Kidney glomerular epithelial cell (primary cell): ENCODE measurements around the gene PRRC1.
A peak's percentile ranks its signal among the peaks of the same experiment; 100 is the strongest.
"Not testable (repeated sequence)": the region's sequence is repeated elsewhere in the genome, so short reads cannot be mapped to it uniquely, and the experiment has no call there.

Experiments
- DNase-seq: peaks from one replicate; lab custom pipeline; 2025; lab: John Stamatoyannopoulos, UW

Gene PRRC1

GRCh38 chr5:127517480-127518318 lies at the start of gene PRRC1:
Gene PRRC1, plus strand, starts transcription at chr5:127517640. Its CDS starts 5,840 bp downstream, at chr5:127523480.
- peak; percentile 84 for DNase-seq

- DNase-seq: no peak
Measured at GRCh38 chr5:127471211-127471610, 46.2 kb upstream of the PRRC1 start.

- no peak for DNase-seq
Measured at GRCh38 chr5:127472700-127473099, 44.7 kb upstream of the PRRC1 start.

- DNase-seq: no peak
Measured at GRCh38 chr5:127486471-127486870, 31.0 kb upstream of the PRRC1 start.

GRCh38 chr5:127492854-127493738 lies 24.3 kb upstream of the PRRC1 start:
- DNase-seq: peak; percentile 86

- DNase-seq: no peak
Measured at GRCh38 chr5:127498548-127498947, 18.9 kb upstream of the PRRC1 start.

GRCh38 chr5:127505905-127506304 lies 11.5 kb upstream of the PRRC1 start:
- no peak for DNase-seq

GRCh38 chr5:127506616-127507015 lies 10.8 kb upstream of the PRRC1 start:
- no peak for DNase-seq

- no peak for DNase-seq
Measured at GRCh38 chr5:127508644-127509373, 8.6 kb upstream of the PRRC1 start.

GRCh38 chr5:127513408-127513970 lies 4.0 kb upstream of the PRRC1 start:
- no peak for DNase-seq

GRCh38 chr5:127514816-127515215 lies 2.6 kb upstream of the PRRC1 start:
- no peak for DNase-seq

GRCh38 chr5:127515693-127516440 lies 1.6 kb upstream of the PRRC1 start:
- no peak for DNase-seq

GRCh38 chr5:127517110-127517479 lies 345 bp upstream of the PRRC1 start:
- DNase-seq: peak; percentile 84

- DNase-seq: peak; percentile 15
Measured at GRCh38 chr5:127518319-127518621, 830 bp downstream of the PRRC1 start.

GRCh38 chr5:127519527-127519926 lies 2.1 kb downstream of the PRRC1 start:
- no peak for DNase-seq

- DNase-seq: no peak
Measured at GRCh38 chr5:127521138-127521770, 3.8 kb downstream of the PRRC1 start.

- no peak for DNase-seq
Measured at GRCh38 chr5:127525181-127525580, 7.7 kb downstream of the PRRC1 start.

- no peak for DNase-seq
Measured at GRCh38 chr5:127529904-127530682, 12.7 kb downstream of the PRRC1 start.

GRCh38 chr5:127536687-127537086 lies 19.2 kb downstream of the PRRC1 start:
- DNase-seq: peak; percentile 17

GRCh38 chr5:127540553-127540952 lies 23.1 kb downstream of the PRRC1 start:
- DNase-seq: not testable (repeated sequence)
